Measurements from ENCODE around the gene INPP5A. TPM values are rescaled to one million over a fixed set of nuclear protein-coding genes. Genes with fewer than 3 reads are reported as not detected.

The INPP5A gene
- total and polyA plus RNA-seq, 4 donors: 12.4 to 39.9 (median 28.2) TPM

GRCh38 chr10:132600416-132600815, 62.8 kb downstream of the INPP5A start:
- no peak overlapping the region for H3K9ac ChIP-seq (ENCODE audit: insufficient read depth in 1 of 2, low read length in 2 of 2)
- H3K27ac ChIP-seq (ENCODE audit: low read depth in 1 of 2, low read length in 1 of 2): no peak overlapping the region
- peaks cover 0 to 17% (median 15%) of the 10 kb centered on the region in 5 donors for H3K4me1 ChIP-seq (ENCODE audit: control insufficient read depth in 5 of 5, insufficient read depth in 5 of 5, low read length in 5 of 5)
- TF ChIP-seq, protein P1, sequence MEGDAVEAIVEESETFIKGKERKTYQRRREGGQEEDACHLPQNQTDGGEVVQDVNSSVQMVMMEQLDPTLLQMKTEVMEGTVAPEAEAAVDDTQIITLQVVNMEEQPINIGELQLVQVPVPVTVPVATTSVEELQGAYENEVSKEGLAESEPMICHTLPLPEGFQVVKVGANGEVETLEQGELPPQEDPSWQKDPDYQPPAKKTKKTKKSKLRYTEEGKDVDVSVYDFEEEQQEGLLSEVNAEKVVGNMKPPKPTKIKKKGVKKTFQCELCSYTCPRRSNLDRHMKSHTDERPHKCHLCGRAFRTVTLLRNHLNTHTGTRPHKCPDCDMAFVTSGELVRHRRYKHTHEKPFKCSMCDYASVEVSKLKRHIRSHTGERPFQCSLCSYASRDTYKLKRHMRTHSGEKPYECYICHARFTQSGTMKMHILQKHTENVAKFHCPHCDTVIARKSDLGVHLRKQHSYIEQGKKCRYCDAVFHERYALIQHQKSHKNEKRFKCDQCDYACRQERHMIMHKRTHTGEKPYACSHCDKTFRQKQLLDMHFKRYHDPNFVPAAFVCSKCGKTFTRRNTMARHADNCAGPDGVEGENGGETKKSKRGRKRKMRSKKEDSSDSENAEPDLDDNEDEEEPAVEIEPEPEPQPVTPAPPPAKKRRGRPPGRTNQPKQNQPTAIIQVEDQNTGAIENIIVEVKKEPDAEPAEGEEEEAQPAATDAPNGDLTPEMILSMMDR (IDR thresholded peaks at IDR 0.05; ENCODE audit: control extremely low read depth, extremely low read depth): no peak
- H3K36me3 ChIP-seq (ENCODE audit: control insufficient read depth in 4 of 4, insufficient read depth in 4 of 4, low read length in 4 of 4): no peaks in the 10 kb centered on the region
- H3K9me3 ChIP-seq (ENCODE audit: control insufficient read depth in 4 of 4, insufficient read depth in 3 of 4, low read length in 3 of 4): peaks cover 0 to 8% (median 4%) of the 10 kb centered on the region in 4 donors
- no peak overlapping the region for H3K4me3 ChIP-seq
- 98% methylated on average over 3 of the region's 3 CpGs for WGBS, 2 donors
- no peak for DNase-seq
- no peaks in the 10 kb centered on the region for H3K27me3 ChIP-seq (ENCODE audit: control insufficient read depth in 3 of 3, insufficient read depth in 3 of 3, low read length in 2 of 3)
- ATAC-seq (ENCODE audit: insufficient read depth, low FRiP score): no peak

DNA sequence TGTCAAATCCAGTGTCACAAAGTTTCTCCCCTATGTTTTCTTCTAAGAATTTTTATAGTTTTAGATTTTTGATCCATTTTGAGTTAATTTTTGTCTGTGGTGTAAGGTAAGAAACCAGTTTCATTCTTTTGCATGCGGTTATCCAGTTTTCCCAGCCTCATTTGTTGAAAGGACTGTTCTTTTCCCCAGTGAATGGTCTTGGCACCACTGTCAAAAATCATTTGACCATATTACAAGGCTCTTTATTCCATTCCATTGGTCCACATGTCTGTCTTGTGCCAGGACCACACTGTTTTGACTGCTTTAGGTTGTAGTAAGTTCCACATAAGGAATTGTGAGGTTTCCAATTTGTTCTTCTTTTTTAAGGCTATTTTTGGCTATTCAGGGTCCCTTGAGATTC, 64.0 kb downstream of the INPP5A start:
- H3K27ac ChIP-seq (ENCODE audit: low read depth in 1 of 2, low read length in 1 of 2): no peak overlapping the region
- peaks cover 2 to 18% (median 13%) of the 10 kb centered on the region in 5 donors for H3K4me1 ChIP-seq (ENCODE audit: control insufficient read depth in 5 of 5, insufficient read depth in 5 of 5, low read length in 5 of 5)
- H3K27me3 ChIP-seq (ENCODE audit: control insufficient read depth in 3 of 3, insufficient read depth in 3 of 3, low read length in 2 of 3): no peaks in the 10 kb centered on the region
- ATAC-seq (ENCODE audit: insufficient read depth, low FRiP score): no peak
- no peak overlapping the region for H3K9ac ChIP-seq (ENCODE audit: insufficient read depth in 1 of 2, low read length in 2 of 2)
- H3K4me3 ChIP-seq: no peak overlapping the region
- no peak for DNase-seq
- no peaks in the 10 kb centered on the region for H3K36me3 ChIP-seq (ENCODE audit: control insufficient read depth in 4 of 4, insufficient read depth in 4 of 4, low read length in 4 of 4)
- TF ChIP-seq, protein P1 (IDR thresholded peaks at IDR 0.05; ENCODE audit: control extremely low read depth, extremely low read depth): no peak
- WGBS, 2 donors: 97 to 100% methylated on average over 1 of the region's 1 CpG
- peaks cover 0 to 8% (median 4%) of the 10 kb centered on the region in 4 donors for H3K9me3 ChIP-seq (ENCODE audit: control insufficient read depth in 4 of 4, insufficient read depth in 3 of 4, low read length in 3 of 4)

DNA sequence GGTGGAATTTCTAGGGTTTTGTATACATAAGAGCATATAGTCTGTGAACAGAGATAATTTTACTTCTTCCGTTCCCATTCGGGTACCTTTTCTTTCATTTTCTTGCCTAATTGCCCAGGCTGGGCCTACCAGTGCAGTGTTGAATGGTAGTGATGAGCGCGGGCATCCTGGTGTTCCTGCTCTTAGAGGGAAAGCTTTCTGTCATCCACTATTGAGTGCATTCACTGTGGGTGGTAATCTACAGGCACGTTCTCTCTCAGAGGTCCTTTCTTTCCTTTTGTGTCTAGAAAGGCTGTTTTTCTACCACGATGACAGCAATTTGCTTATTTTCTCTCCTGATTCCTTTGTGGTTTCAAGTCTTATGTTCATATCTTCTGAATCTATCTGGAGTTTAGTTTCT, 65.0 kb downstream of the INPP5A start:
- 91 to 94% methylated on average over 6 of the region's 6 CpGs for WGBS, 2 donors
- Histone ChIP-seq H3K9ac (ENCODE audit: insufficient read depth in 1 of 2, low read length in 2 of 2) (no peak overlapping the region), H3K27ac (ENCODE audit: low read depth in 1 of 2, low read length in 1 of 2) (no peak overlapping the region), H3K36me3 (ENCODE audit: control insufficient read depth in 4 of 4, insufficient read depth in 4 of 4, low read length in 4 of 4) (no peaks in the 10 kb centered on the region), H3K27me3 (ENCODE audit: control insufficient read depth in 3 of 3, insufficient read depth in 3 of 3, low read length in 2 of 3) (no peaks in the 10 kb centered on the region), H3K4me1 (ENCODE audit: control insufficient read depth in 5 of 5, insufficient read depth in 5 of 5, low read length in 5 of 5) (peaks cover 6 to 26% (median 14%) of the 10 kb centered on the region in 5 donors), H3K4me3 (no peak overlapping the region), H3K9me3 (ENCODE audit: control insufficient read depth in 4 of 4, insufficient read depth in 3 of 4, low read length in 3 of 4) (peaks cover 0 to 7% (median 3%) of the 10 kb centered on the region in 4 donors)
- DNase-seq: no peak
- ATAC-seq (ENCODE audit: insufficient read depth, low FRiP score): no peak
- TF ChIP-seq, protein P1 (IDR thresholded peaks at IDR 0.05; ENCODE audit: control extremely low read depth, extremely low read depth): no peak
